Stimulated activated CD8-positive, alpha-beta memory T cell treated with anti-CD3 and anti-CD28 coated beads, Interleukin-12 subunit alpha, Interleukin-12 subunit beta, amount 100 ng/mL, for 1 hour (primary cell): Measurements from ENCODE around the gene GET3.

Experiments
- DNase-seq: peaks from one replicate; pipeline ENCODE4 v3.0.0-alpha.2; 2020; ENCODE audit warnings: low read depth

The GET3 gene

GRCh38 chr19:12779162-12779993 lies 42.1 kb downstream of the GET3 start:
- DNase-seq = no peak

- no peak for DNase-seq
Measured at GRCh38 chr19:12782174-12782423, 44.8 kb downstream of the GET3 start.

- DNase-seq = peak; percentile 83
Measured at GRCh38 chr19:12782424-12783290, 45.4 kb downstream of the GET3 start.

- DNase-seq = no peak
Measured at GRCh38 chr19:12783291-12783848, 46.1 kb downstream of the GET3 start.

GRCh38 chr19:12783849-12784393 lies 46.6 kb downstream of the GET3 start:
- DNase-seq = no peak

- DNase-seq = no peak
Measured at GRCh38 chr19:12784394-12784870, 47.1 kb downstream of the GET3 start.

GRCh38 chr19:12784871-12785430 lies 47.7 kb downstream of the GET3 start:
- DNase-seq = no peak

GRCh38 chr19:12785431-12786031 lies 48.2 kb downstream of the GET3 start:
- DNase-seq = no peak

GRCh38 chr19:12786141-12786870 lies 49.0 kb downstream of the GET3 start:
- DNase-seq = no peak

GRCh38 chr19:12786952-12787351 lies 49.7 kb downstream of the GET3 start:
- no peak for DNase-seq

- DNase-seq = no peak
Measured at GRCh38 chr19:12787458-12787857, 50.2 kb downstream of the GET3 start.

- no peak for DNase-seq
Measured at GRCh38 chr19:12788042-12788681, 50.9 kb downstream of the GET3 start.

GRCh38 chr19:12788682-12789097 lies 51.4 kb downstream of the GET3 start:
- no peak for DNase-seq

- DNase-seq = no peak
Measured at GRCh38 chr19:12789098-12789903, 52.0 kb downstream of the GET3 start.

- peak; percentile 84 for DNase-seq
Measured at GRCh38 chr19:12789904-12790619, 52.8 kb downstream of the GET3 start.

- DNase-seq = no peak
Measured at GRCh38 chr19:12790628-12791344, 53.5 kb downstream of the GET3 start.

- DNase-seq = peak; percentile 96
Measured at GRCh38 chr19:12791345-12792050, 54.2 kb downstream of the GET3 start, which contains the start of gene JUNB. Gene JUNB (plus strand): TSS chr19:12791486. CDS start chr19:12791772, 286 bp downstream.
